GM13977 (cell line): Measurements from ENCODE around the gene NPSR1.
"Not testable (repeated sequence)": the region's sequence is repeated elsewhere in the genome, so short reads cannot be mapped to it uniquely, and the experiment has no call there.

Experiments used
- DNase-seq: peaks from one replicate; pipeline ENCODE4 v3.0.0; 2012; ENCODE audit warnings: low spot score
- in situ Hi-C: fragments of 300-500 bp; cut with MboI; formaldehyde crosslinking; loops from one replicate; pipeline ENCODE4 v1.12.0; 2022; ENCODE audit warnings: low sequenced_read_pairs, low pct_unique_long_range_greater_than_20kb, mixed read lengths, inconsistent platforms; ENCODE audit not compliant: unreplicated experiment
- TF ChIP-seq, protein P1 (sequence below): IDR thresholded peaks from 2 replicates; pipeline ENCODE4 v1.5.1; 2012; ENCODE audit warnings: mild to moderate bottlenecking, control low read depth; ENCODE audit not compliant: insufficient read depth; ENCODE audit errors: extremely low read depth, missing control alignments

NPSR1 gene

DNA sequence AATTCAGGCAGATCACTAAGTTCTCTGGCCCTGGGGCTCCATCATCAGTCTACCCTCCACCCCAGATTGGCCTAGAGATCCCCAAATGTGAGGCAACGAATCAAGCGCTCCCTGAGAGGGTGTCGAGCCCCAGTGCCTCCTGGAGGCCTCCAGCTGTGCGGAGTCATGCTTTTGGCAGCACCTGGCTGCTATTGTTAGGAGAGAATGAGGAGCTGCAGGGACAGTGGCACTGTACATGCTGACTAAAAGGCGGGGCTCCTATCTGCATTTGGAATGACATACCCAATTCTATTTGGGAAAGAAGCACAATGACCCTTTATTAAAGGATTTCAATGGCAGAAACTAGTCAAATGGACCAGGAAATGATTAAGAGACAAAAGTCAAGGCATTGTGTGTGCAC, 217.5 kb downstream of the NPSR1 start:
- DNase-seq = no peak
- in situ Hi-C loops = no loop called here
- TF ChIP-seq, protein P1, sequence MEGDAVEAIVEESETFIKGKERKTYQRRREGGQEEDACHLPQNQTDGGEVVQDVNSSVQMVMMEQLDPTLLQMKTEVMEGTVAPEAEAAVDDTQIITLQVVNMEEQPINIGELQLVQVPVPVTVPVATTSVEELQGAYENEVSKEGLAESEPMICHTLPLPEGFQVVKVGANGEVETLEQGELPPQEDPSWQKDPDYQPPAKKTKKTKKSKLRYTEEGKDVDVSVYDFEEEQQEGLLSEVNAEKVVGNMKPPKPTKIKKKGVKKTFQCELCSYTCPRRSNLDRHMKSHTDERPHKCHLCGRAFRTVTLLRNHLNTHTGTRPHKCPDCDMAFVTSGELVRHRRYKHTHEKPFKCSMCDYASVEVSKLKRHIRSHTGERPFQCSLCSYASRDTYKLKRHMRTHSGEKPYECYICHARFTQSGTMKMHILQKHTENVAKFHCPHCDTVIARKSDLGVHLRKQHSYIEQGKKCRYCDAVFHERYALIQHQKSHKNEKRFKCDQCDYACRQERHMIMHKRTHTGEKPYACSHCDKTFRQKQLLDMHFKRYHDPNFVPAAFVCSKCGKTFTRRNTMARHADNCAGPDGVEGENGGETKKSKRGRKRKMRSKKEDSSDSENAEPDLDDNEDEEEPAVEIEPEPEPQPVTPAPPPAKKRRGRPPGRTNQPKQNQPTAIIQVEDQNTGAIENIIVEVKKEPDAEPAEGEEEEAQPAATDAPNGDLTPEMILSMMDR = no peak

DNA sequence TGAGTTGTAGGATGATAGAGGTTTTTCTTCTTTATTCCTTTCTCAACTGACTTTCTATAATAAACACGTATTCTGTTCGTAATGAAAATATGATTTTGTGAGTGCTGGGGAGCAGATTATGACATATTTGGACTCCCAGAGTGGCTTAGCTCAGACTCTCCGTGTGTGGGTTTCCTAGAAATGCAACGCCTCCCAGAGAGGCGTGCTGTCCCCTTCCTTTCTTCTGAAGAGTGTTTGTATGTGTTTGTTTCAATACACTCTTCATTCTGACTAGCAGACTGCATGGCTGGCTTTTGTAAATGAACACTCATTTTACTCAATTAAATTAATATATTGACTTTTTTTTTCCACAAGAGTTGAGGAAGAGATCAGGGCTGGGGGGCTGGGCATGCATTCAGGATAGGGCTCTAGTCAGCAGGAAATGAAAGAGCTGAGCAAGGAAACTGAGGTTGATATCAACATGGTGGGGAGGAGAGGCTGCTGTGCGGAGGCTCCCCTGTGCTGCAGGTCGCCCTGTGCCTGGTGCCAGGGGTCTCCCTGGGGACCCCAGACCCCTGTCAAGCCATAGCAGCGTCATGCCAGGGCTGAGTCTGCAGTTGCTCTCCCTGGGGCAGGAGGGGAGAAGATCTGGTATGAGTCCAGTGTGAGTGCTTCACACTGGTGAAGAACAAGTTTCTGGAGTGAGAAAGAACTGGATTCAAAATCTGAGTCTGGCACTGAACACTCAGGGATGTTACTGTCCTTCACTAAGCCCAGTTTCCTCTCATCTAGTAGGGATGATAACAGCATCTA, 221.1 kb downstream of the NPSR1 start:
- in situ Hi-C loops, DNase-seq: not testable (repeated sequence)

DNA sequence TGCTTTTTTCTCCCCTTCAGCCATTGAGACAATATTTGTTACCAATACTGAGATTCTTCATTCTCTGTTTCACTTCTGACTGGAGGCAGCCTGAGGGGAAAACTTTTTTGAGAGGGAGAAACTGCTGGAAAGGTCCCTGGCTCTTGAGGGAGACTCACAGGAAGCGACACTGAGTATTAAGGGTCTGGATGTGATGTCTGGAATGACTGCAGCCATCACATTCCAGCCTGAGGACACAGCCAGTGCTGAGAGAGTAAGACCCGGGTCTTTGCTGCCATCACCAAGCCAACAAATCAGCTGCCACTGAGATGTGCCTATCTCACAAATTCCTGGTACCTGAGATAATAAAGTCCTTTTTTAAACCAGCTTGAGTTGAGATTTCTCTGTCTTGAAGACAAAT, 221.9 kb downstream of the NPSR1 start:
- DNase-seq = no peak
- TF ChIP-seq, protein P1 = no peak
- in situ Hi-C loops = no loop called here

DNA sequence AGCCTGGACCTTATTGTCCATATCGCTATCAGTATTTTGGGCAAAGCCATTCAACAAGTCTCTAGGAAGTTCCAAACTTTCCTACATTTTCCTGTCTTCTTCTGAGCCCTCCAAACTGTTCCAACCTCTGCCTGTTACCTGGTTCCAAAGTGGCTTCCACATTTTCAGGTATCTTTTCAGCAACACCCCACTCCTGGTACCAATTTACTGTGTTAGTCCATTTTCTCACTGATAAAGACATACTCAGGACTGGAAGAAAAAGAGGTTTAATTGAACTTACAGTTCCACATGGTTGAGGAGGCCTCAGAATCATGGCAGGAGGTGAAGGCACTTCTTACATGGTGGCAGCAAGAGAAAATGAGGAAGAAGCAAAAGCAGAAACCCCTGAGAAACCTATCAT, 225.8 kb downstream of the NPSR1 start:
- in situ Hi-C loops, DNase-seq: not testable (repeated sequence)

DNA sequence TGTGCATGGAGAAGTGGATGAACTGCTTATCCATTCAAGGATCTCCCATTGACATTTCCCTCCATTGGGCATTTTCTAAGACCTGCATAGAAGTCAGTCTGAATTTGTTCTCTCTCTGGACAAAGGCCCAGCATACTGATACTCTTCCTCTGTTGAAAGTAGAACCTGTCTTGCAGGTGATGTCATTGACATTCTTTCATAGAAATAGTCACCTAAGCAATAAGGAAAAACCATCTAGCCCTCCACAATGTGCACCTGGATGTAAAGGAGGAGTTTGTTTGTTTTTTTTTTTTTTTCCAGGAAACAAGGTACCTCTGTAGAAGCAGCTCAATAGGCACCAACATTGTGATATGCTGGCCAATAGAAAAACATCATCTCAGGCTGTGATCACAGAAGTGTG, 228.8 kb downstream of the NPSR1 start:
- TF ChIP-seq, protein P1 = no peak
- no peak for DNase-seq
- in situ Hi-C loops = no loop called here

DNA sequence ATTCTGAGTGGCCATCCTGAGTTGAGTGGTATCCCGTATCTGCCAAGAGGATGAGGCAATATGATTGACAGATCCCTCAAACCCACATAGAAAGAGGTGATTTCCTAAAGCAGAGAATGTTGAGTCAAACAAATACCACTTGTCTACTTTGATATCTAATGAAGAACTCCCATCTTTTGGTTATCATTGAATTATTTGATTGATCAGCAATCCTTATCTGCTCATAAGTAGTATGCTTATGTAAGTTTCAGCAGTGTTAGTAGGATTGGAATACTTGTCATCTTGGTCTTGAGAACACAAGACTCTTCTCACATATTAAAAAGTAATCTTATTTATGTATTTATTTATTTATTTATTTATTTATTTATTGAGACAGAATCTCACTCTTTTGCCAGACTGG, 231.9 kb downstream of the NPSR1 start:
- TF ChIP-seq, protein P1 = no peak
- no peak for DNase-seq
- in situ Hi-C loops = no loop called here

DNA sequence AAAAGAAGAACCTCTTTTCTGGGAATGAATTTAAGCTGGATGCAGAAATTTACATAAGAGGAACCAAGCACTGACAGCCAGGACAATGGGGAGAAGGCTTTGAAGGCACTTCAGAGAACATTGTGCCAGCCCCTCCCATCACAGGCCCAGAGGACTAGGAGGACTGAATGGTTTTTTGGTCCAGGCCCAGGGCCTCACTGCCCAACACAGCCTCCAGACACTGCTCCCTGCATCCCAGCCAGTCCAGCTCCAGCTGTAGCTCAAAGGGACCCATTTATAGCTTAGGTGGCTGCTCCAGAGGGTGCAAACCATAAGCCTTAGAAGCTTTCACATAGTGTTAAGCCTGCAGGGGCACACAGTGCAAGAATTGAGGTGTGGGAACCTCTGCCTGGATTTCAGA, 237.2 kb downstream of the NPSR1 start:
- in situ Hi-C loops = no loop called here
- TF ChIP-seq, protein P1 = no peak
- DNase-seq = no peak
